Parathyroid adenoma (tissue), 2 donors: Measurements from ENCODE around the gene ARMC8.

Source experiments
- H2AFZ ChIP-seq: fragments of 300-600 bp; sonication (generic); one replicate; pipeline ENCODE4 v1.7.0; 2017; ENCODE audit warnings: antibody characterized with exemption, mild to moderate bottlenecking
- H3K27ac ChIP-seq: fragments of 300-600 bp; sonication (generic); one replicate; pipeline ENCODE4 v1.7.0; 2017
- H3K27me3 ChIP-seq: fragments of 300-600 bp; sonication (generic); one replicate; pipeline ENCODE4 v1.7.0; 2017; ENCODE audit warnings: low read length; ENCODE audit not compliant: control insufficient read depth, insufficient read depth
- H3K36me3 ChIP-seq: fragments of 300-600 bp; sonication (generic); one replicate; pipeline ENCODE4 v1.7.0; 2017; ENCODE audit warnings: low read length; ENCODE audit not compliant: control insufficient read depth, insufficient read depth
- H3K4me1 ChIP-seq: fragments of 300-600 bp; sonication (generic); one replicate; pipeline ENCODE4 v1.7.0; 2017; ENCODE audit warnings: control low read depth
- H3K4me2 ChIP-seq: fragments of 300-600 bp; sonication (generic); one replicate; pipeline ENCODE4 v1.7.0; 2017; ENCODE audit warnings: low read length
- H3K4me3 ChIP-seq: fragments of 300-600 bp; sonication (generic); one replicate; pipeline ENCODE4 v1.7.0; 2017; ENCODE audit warnings: low read depth, low read length
- H3K79me2 ChIP-seq: fragments of 300-600 bp; sonication (generic); one replicate; pipeline ENCODE4 v1.7.0; 2017; ENCODE audit warnings: control low read depth
- H3K9ac ChIP-seq: fragments of 300-600 bp; sonication (generic); one replicate; pipeline ENCODE4 v1.7.0; 2017; ENCODE audit warnings: mild to moderate bottlenecking
- H3K9me3 ChIP-seq: fragments of 300-600 bp; sonication (generic); one replicate; pipeline ENCODE4 v1.7.0; 2017; ENCODE audit warnings: low read length; ENCODE audit not compliant: control insufficient read depth
- TF ChIP-seq, protein P1 (sequence below): fragments of 300-600 bp; sonication (generic); IDR thresholded peaks from one replicate; pipeline ENCODE4 v1.7.0; 2017; ENCODE audit warnings: antibody characterized with exemption, mild to moderate bottlenecking
- donor health status: primary hyperparathyroidism.

ARMC8 gene

GRCh38 chr3:138254216-138254615 is 67.1 kb downstream of the ARMC8 start:
- Histone ChIP-seq H3K9ac (no peak overlapping the region), H3K36me3 (no peaks in the 10 kb centered on the region), H3K4me2 (no peak overlapping the region), H2AFZ (no peak overlapping the region), H3K79me2 (no peaks in the 10 kb centered on the region), H3K9me3 (no peaks in the 10 kb centered on the region), H3K27ac (no peak overlapping the region), H3K4me1 (no peaks in the 10 kb centered on the region), H3K4me3 (no peak overlapping the region), H3K27me3 (no peaks in the 10 kb centered on the region)
- TF ChIP-seq, protein P1, sequence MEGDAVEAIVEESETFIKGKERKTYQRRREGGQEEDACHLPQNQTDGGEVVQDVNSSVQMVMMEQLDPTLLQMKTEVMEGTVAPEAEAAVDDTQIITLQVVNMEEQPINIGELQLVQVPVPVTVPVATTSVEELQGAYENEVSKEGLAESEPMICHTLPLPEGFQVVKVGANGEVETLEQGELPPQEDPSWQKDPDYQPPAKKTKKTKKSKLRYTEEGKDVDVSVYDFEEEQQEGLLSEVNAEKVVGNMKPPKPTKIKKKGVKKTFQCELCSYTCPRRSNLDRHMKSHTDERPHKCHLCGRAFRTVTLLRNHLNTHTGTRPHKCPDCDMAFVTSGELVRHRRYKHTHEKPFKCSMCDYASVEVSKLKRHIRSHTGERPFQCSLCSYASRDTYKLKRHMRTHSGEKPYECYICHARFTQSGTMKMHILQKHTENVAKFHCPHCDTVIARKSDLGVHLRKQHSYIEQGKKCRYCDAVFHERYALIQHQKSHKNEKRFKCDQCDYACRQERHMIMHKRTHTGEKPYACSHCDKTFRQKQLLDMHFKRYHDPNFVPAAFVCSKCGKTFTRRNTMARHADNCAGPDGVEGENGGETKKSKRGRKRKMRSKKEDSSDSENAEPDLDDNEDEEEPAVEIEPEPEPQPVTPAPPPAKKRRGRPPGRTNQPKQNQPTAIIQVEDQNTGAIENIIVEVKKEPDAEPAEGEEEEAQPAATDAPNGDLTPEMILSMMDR = no peak

GRCh38 chr3:138256022-138256421 is 68.9 kb downstream of the ARMC8 start:
- Histone ChIP-seq H3K27ac (no peak overlapping the region), H3K9ac (no peak overlapping the region), H3K4me2 (no peak overlapping the region), H3K27me3 (no peaks in the 10 kb centered on the region), H3K36me3 (no peaks in the 10 kb centered on the region), H3K9me3 (no peaks in the 10 kb centered on the region), H2AFZ (no peak overlapping the region), H3K4me1 (no peaks in the 10 kb centered on the region), H3K4me3 (no peak overlapping the region), H3K79me2 (no peaks in the 10 kb centered on the region)
- TF ChIP-seq, protein P1 = no peak

DNA sequence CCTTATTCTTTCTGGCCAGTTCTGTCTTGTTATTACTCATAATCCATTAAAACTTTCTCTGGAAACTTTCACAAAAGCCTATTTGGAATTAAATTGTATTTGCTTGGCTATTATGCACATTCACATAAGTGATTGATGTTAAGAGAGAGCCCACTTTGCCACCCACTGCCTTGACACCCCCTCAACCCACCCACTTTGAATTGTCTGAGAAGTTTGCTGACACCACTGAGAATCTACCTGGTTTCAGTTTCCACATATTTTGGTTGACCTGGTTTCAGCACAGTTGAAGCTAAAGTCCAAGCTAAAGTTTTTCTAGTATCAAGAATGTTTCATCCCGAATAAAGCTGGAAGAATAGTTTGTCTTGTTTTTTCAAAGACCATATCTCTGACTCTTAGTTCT is 70.9 kb downstream of the ARMC8 start:
- Histone ChIP-seq H3K9ac (no peak overlapping the region), H3K27me3 (no peaks in the 10 kb centered on the region), H3K79me2 (no peaks in the 10 kb centered on the region), H2AFZ (no peak overlapping the region), H3K4me2 (no peak overlapping the region), H3K4me1 (no peaks in the 10 kb centered on the region), H3K4me3 (no peak overlapping the region), H3K27ac (no peak overlapping the region), H3K9me3 (no peaks in the 10 kb centered on the region), H3K36me3 (no peaks in the 10 kb centered on the region)
- TF ChIP-seq, protein P1 = no peak

DNA sequence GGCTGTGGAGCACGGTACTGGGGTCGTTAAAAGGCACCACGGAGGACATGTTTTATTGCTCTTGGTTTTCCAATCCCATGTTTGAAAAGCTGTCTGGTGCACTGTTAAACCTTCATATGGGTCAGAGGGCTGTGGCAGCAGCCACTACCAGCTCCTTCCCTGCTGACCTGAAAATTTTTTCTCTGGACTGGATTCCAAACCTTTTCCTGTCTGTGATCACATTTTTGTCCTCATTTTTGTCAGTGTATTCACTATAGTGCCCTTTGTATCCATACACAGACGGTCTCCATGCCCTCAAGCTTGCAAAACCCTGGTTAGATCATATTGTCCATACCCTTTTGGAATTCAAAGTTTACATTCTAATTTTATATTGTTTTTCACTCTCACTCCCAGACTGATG is 72.0 kb downstream of the ARMC8 start:
- H2AFZ ChIP-seq = no peak overlapping the region
- TF ChIP-seq, protein P1 = no peak
- no peaks in the 10 kb centered on the region for H3K27me3 ChIP-seq
- no peaks in the 10 kb centered on the region for H3K36me3 ChIP-seq
- no peak overlapping the region for H3K27ac ChIP-seq
- H3K4me2 ChIP-seq = no peak overlapping the region
- no peaks in the 10 kb centered on the region for H3K9me3 ChIP-seq
- H3K4me3 ChIP-seq = no peak overlapping the region
- no peak overlapping the region for H3K9ac ChIP-seq
- no peaks in the 10 kb centered on the region for H3K79me2 ChIP-seq
- H3K4me1 ChIP-seq = no peaks in the 10 kb centered on the region

- Histone ChIP-seq H3K4me2 (no peak overlapping the region), H3K9me3 (no peaks in the 10 kb centered on the region), H2AFZ (no peak overlapping the region), H3K4me3 (no peak overlapping the region), H3K36me3 (no peaks in the 10 kb centered on the region), H3K79me2 (no peaks in the 10 kb centered on the region), H3K4me1 (no peaks in the 10 kb centered on the region), H3K9ac (no peak overlapping the region), H3K27ac (no peak overlapping the region), H3K27me3 (no peaks in the 10 kb centered on the region)
- TF ChIP-seq, protein P1 = no peak
Measured at GRCh38 chr3:138260611-138261010, 73.5 kb downstream of the ARMC8 start.
